GM19328 (cell line): ENCODE results near the gene SPRR1A.

ENCODE experiments used
- ATAC-seq: cut with Tn5 transposase; IDR thresholded peaks from one replicate; pipeline ENCODE4 v1.9.1; 2021; ENCODE audit warnings: mild to moderate bottlenecking, moderate library complexity; ENCODE audit not compliant: unreplicated experiment

Gene SPRR1A

DNA sequence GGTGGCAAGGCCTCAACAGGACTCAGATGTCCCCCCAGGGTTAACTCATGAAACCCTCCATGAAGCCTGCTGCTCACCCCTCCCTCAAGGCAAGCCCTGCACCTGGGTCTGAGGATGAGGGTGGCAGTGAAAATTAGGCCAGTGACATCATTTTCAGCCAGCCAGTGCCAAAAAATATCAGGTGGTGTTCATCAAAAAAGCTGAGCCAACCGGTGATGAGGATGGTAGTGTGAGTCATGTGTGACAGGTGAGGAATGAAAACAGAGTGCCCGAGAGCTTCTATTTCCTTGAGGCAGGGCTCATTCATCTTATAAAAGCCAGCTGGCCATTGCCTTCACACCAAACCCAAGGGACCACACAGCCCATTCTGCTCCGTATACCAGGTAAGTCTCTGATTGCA is at the start of gene SPRR1A:
TSS of gene SPRR1A (plus strand) at position 339 of the 400 bp plus-strand sequence. CDS start 1,150 bp downstream, outside the sequence.
- no peak for ATAC-seq

- ATAC-seq = no peak
Measured at GRCh38 chr1:152940614-152941013, 43.3 kb upstream of the SPRR1A start.

DNA sequence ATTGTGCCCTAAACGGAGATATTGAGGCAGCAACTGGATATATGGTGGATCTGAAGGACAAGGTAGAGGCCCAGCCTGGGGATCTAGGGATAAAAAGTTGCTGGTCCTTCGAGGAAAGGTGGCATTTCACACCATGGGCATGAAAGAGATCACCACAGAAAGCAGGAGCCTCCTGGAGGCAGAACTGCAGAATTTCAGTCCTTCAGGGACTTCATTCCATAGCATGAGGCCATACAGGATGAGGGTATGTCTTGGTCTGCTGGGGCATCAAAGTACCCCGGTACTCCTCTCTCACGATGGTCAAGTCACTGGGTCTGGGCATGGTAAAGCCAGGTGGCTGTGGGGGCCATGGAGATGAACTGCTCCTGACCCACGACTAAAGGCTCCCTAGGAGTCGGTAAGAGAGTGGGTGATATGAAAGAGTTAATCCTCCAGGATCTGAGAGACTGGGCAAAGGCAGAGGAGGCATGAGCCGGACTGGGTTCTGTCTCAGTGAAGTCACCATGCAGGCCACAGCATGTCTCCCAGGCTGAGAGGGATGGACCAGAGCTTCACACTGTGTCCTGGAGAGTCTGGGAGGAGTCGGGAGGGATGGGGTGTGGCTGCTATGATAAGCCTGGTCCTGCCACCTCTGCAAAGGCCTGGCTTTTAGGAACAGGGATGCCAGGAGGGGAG is 42.7 kb upstream of the SPRR1A start:
- no peak for ATAC-seq

GRCh38 chr1:152942161-152942560 is 41.7 kb upstream of the SPRR1A start:
- ATAC-seq = no peak

- no peak for ATAC-seq
Measured at GRCh38 chr1:152946248-152946647, 37.6 kb upstream of the SPRR1A start.

DNA sequence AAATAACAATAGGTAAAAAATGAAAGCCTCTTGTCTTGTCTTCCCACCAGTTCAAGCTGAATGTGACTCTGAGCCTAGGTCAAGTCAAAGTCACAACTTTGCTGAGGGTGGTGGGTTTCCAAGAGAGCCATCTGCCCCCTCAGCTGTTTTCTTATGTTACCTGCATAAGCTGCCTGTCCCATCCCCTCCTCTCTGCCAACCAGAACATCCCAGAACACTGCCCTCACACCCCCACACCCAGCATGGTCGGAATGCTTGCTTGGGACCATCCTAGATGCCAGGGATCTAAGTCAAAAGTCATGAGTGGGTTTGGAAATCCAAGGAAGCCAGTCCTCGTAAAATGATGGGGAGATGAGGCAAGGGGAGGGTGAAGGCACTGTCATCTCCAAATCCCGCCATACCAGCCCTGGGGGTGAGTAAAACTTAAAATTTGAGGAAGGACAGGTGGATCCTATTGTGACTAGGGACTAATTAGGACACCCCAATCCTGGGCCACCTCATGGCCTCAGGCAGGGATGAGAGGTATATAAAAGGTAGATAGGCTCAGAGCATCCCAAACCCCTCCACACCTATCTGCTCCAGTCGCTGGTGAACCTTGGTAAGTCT is 37.1 kb upstream of the SPRR1A start, which contains the start of gene SPRR5:
TSS of gene SPRR5 (plus strand) at position 556 of the 606 bp plus-strand sequence. CDS start 1,349 bp downstream, outside the sequence.
- no peak for ATAC-seq

DNA sequence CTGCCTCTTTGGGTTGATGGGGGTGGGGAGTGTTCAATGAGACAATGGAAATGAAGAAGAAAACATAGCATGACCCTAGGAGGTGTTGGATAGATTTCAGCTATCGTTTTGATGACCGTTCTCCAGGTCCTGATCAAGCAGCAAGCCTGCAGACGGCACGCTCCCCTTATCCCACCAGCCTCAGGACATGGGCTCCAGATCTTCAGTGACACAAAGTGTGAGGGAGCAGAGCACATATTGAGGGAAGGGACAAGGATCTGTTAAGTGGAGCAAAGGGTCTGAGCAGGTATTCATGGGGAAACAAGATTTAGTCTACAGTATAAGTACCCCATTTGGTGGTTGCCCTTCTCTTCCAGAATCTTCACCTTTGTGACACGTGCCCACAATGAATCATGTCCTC is 32.2 kb upstream of the SPRR1A start:
- no peak for ATAC-seq

GRCh38 chr1:152953761-152954160 is 30.1 kb upstream of the SPRR1A start:
- ATAC-seq = no peak

DNA sequence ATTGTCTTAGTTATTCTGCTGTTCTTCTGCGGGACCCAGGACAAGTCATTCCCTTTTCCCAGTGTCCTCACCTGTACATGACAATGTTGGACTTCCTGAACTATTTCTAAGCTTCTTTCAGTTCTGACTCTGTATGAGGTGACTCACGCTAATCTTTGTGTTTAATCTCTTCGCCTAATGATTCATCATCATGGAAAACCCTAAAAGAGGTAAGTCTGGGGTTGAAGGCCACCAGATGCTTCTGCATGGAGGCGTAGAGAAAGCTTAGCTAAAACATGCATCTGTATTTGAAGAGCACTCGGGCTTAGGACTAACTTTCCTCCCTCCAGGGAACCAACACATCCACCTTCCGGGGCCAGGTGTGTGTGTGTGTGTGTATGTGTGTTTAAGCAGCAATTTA is 29.4 kb upstream of the SPRR1A start:
- ATAC-seq = no peak

DNA sequence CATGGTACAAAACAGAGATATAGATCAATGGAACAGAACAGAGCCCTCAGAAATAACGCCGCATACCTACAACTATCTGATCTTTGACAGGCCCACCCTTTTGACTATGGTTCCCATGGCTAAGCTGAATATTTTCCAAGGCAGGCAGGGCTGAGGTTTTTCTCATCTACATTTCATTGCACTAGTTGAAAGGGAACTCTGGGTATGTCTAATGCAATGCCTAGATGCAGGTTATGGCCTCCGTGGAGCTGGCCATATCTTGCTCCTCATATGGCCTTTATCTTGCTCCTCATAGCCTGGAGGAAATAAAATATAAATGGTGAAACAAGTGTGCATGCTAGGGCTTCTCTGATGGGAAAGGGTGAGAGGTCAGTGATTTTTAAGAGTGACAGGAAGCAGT is 26.3 kb upstream of the SPRR1A start:
- no peak for ATAC-seq

- ATAC-seq = no peak
Measured at GRCh38 chr1:152959273-152959672, 24.6 kb upstream of the SPRR1A start.

DNA sequence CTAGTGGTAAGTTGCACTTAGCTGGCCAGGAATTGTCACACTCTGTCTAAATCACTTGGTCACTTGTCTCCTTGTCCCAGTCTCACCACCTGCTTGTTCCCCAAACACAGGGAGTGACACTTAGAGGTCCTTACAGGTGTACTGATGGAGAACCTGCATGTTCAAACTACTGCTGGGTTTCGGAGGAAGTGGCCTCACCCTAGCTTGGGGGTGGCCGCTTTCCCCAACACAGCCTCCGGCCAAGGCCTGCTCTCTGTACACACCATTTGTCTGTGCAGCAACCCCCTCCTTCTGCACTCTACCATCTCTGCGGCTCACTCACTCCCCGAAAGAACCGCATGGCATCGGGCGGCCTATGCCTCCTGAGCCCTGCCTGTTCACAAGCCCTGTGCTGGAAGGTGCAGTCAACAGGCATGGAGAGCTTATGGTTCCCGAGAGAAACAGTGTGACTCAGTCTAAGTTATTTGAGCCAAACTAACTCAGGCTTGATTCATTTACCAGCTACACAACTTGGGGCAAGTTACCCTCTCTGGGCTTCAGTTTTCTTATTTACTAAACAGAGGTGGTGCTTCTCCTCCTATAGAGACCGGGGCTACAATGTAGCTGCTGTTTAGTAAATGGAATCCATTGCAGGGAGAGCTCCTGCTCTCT is 24.0 kb upstream of the SPRR1A start:
- ATAC-seq = no peak

DNA sequence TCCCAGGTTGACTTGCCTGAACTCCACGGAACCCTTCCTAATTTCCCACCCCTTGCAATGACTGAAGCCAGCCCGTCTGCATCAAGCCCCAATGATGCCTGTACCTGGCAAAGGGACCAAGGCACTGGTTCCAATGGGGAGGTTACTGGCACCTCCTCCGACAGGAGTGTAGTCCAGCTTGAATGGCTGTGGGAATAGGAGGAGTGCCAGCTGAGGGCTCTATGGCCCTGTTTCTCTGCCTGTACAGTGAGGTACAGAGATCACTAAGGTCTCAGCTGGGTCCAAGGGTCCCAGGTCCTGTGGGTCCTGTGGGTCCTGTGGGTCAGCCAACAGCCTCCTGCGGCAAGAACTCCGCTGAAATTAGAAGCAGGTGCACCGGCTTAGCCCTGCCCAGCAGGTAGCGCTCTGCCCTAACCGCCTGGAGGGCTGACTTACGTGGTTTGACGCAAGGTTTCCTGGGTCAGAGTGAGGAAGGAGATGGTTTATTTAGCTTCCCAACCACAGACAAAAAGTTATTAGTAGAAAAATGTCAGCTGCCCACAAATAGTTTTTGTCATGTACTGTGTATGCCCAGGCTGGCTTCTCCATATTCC is 23.3 kb upstream of the SPRR1A start:
- ATAC-seq = no peak

DNA sequence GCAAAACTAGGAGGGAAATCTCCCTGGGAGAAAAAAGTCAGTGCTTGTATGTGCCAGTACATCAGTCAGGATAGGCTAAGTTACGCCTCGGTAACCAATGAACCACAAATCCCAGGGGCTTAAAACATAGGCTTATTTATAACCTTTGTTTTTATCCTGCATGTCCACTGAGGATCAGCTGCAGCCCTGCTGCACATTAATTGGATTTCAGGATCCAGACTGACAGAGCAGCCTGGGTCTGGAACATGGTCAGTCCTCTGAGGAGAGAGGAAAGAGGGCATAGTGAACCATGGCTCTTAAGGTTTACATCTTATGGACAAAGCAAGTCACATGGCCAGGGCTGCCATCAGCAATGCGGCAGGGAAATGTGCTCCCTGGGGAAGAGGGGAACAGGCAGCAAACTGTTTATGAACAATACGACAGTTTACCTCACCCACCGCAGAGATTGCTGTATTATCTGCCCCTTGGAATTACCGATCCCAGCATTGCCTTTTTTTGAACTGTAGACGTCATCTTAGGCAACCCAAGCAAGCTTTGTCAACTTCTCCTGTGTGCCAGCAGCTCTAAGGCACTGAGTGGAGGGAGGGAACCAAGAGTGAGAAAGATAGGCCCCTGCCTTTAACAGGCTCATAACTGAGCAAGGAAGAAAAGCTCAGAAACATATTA is 22.5 kb upstream of the SPRR1A start:
- ATAC-seq = no peak

DNA sequence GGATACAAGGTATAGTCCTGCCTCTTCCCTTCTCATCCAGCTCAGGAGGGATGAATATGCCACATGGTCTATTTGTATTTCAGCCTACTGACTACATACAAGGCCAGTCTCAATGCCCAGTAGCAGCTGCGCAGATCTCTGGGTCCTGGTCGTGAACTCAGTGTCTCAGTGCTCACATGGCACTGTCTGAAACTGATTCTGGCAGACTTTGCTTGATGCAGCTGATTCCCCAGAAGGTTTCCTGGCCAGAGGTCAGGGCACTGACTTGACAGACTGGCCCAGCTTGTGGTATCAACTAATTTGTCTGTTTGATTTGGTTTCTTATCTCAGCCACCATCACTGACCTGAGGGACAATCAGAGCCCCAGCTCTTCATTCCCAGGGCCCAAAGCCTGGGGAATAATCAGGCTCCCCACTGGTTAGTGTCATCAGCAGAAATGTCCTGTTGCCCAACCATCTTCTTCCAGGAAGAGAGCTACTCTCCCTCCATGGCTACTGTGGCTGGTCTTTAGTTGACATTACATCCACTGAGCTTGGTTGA is 20.9 kb upstream of the SPRR1A start:
- no peak for ATAC-seq

DNA sequence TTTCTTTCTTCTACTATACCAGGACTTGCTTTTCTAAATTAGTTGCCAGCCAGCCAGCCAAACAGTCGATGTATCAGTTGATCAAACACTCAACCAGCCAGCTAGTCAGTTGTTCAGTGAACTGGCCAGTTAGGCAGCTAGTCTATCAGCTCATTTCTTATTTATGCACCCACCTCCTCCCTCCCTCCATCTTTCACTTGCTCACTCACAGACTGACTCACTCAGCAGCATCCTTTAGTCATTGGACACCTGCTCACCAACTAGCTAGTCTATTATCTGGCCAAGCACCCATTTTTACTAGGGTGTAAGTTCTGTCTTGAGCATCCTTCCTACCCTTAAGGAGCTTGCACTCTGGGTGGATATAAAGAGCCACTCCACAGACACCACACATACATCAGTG is 19.3 kb upstream of the SPRR1A start:
- ATAC-seq = no peak

GRCh38 chr1:152965853-152966252 is 18.0 kb upstream of the SPRR1A start:
- ATAC-seq = no peak

DNA sequence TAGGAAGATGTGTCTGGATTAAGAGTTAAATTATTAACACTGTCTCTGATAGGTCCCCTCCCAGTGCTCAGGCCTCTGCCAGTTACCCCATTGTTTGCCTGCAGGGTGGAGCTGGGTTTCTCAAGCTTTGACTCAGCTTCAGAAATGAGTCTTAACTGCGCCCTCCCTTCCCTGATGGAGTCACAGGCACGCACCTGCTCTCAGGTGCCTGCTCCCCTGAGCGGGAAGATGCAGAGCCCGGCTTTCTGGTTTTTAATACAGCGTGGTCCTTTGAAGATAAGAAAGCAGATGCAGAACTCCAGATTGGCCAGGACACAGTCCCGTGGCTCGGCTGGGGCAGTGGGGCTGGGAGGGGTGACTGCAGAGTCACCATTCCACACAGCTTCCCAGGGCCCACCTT is 16.7 kb upstream of the SPRR1A start:
- ATAC-seq = no peak

GRCh38 chr1:152968248-152968647 is 15.6 kb upstream of the SPRR1A start:
- ATAC-seq = peak; percentile 81

DNA sequence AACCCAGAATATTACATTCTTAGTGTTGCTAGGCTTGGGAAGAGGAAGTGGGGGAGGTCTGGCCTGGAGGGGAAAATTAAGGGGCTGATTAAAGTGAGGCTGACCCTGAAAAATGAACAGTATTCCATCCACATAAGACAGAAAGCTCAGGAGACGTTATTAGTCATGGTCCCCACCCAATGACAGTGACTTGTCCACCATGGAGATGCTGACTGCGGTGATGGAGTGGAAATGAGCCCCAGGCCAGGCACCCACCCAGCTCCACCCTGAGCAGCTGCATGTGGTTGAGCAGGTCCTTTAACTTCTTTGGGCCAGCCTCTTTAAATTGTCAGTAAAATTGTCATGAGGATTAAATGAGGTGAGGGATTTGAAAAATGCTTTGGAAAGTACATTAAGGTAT is 14.8 kb upstream of the SPRR1A start:
- no peak for ATAC-seq

GRCh38 chr1:152970495-152970894 is 13.4 kb upstream of the SPRR1A start, which contains the start of gene SPRR4:
SPRR4 (plus strand) TSS chr1:152970648; CDS start chr1:152971891, 1,243 bp downstream.
- ATAC-seq = no peak
